ENCODE results near the gene SMIM21. TPM values are rescaled to one million over a fixed set of nuclear protein-coding genes. Genes with fewer than 3 reads are reported as not detected.

SMIM21 gene
- total and polyA plus RNA-seq, 7 donors = 0.60 TPM; not detected in 6

DNA sequence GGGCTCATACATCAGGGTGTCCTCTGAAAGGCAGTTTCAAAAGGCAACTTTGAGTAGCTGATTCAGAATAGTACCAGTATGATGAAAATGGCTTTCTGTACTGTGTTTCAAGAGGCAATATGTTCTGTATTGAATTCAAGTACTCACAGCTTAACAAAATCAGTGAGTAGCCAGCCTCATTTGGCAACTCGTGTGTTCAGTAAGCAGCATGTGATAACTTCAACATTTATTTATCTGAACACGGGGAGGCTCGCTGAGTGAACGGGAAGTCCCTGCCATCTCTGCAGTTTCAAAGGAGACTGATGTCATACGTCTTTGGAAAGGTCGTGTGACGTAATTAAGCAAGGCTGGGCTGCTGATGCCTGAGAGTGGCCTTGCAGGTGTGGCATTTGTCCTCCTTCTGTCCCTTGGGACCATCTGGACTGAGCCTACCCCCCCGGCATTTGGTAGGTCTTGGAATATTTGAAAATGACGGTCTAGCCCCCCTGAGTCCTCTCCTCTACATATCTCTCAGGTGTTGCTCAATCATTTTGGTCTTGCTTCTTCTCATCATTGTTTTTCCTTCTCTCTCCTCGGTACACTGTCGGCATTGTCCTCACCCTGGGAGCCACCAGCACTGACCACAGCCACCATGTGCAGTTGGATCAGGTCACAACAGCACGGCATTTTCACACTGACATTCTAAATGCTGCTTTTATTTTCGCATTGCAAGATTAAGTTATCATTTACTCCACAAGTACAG, 62.8 kb downstream of the SMIM21 start:
- H3K36me3 ChIP-seq = no peaks in the 10 kb centered on the region
- intact Hi-C loops (cut with DNase I) = no loop called here
- no peak for DNase-seq
- H3K4me1 ChIP-seq = no peaks in the 10 kb centered on the region
- TF ChIP-seq POLR2A (IDR thresholded peaks at IDR 0.05) (no peak), EP300 (IDR thresholded peaks at IDR 0.05) (no peak), POLR2AphosphoS5 (IDR thresholded peaks at IDR 0.05) (no peak)
- H3K9me3 ChIP-seq = no peaks in the 10 kb centered on the region
- peaks cover 0 to 6% (median 0%) of the 10 kb centered on the region in 3 donors for H3K27me3 ChIP-seq
- H3K27ac ChIP-seq = no peak overlapping the region
- WGBS, 2 donors = 69 to 76% methylated on average over 13 of the region's 13 CpGs
- no peak overlapping the region for H3K4me3 ChIP-seq

- H3K36me3 ChIP-seq = no peaks in the 10 kb centered on the region
- no peak for DNase-seq
- intact Hi-C loops (cut with DNase I) = no loop called here
These were observed 63.9 kb downstream of the SMIM21 start for GRCh38 chr18:75363446-75364225.

DNA sequence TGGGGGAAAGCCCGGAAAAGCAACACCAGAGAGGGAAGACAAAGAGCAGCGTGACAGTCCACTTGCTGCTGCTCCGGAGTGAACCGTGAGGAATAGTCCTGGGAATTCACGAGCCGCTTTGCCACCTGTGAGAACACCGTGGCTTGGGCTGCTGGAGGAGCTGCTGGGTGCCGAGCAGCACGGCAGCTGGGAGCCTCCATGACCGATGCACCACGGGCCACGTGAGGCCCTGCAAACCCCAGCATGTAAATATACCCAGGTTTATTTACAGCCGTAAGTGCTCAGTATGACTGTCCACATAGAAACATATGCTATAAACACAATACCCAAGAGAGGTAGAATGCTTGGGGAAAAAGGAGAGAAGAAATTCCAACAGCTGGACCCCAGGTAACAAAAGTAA, 65.1 kb downstream of the SMIM21 start:
- intact Hi-C loops (cut with DNase I) = no loop called here
- Histone ChIP-seq H3K4me1 (no peaks in the 10 kb centered on the region), H3K36me3 (no peaks in the 10 kb centered on the region), H3K27ac (no peak overlapping the region), H3K27me3 (peaks cover 0 to 6% (median 0%) of the 10 kb centered on the region in 3 donors), H3K9me3 (no peaks in the 10 kb centered on the region), H3K4me3 (no peak overlapping the region)
- 75 to 78% methylated on average over 13 of the region's 13 CpGs for WGBS, 2 donors
- DNase-seq = no peak
- TF ChIP-seq, protein P1, sequence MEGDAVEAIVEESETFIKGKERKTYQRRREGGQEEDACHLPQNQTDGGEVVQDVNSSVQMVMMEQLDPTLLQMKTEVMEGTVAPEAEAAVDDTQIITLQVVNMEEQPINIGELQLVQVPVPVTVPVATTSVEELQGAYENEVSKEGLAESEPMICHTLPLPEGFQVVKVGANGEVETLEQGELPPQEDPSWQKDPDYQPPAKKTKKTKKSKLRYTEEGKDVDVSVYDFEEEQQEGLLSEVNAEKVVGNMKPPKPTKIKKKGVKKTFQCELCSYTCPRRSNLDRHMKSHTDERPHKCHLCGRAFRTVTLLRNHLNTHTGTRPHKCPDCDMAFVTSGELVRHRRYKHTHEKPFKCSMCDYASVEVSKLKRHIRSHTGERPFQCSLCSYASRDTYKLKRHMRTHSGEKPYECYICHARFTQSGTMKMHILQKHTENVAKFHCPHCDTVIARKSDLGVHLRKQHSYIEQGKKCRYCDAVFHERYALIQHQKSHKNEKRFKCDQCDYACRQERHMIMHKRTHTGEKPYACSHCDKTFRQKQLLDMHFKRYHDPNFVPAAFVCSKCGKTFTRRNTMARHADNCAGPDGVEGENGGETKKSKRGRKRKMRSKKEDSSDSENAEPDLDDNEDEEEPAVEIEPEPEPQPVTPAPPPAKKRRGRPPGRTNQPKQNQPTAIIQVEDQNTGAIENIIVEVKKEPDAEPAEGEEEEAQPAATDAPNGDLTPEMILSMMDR (IDR thresholded peaks at IDR 0.05) = no peak
- TF ChIP-seq EP300 (IDR thresholded peaks at IDR 0.05) (no peak), POLR2A (IDR thresholded peaks at IDR 0.05) (no peak), POLR2AphosphoS5 (IDR thresholded peaks at IDR 0.05) (no peak)

More at GRCh38 chr18:75363446-75364225, 63.9 kb downstream of the SMIM21 start:
- WGBS, 2 donors = 78 to 82% methylated on average over 13 of the region's 13 CpGs
- Histone ChIP-seq H3K27me3 (peaks cover 0 to 6% (median 0%) of the 10 kb centered on the region in 3 donors), H3K27ac (no peak overlapping the region), H3K4me1 (no peaks in the 10 kb centered on the region), H3K9me3 (no peaks in the 10 kb centered on the region), H3K4me3 (no peak overlapping the region)
- TF ChIP-seq, protein P1 (IDR thresholded peaks at IDR 0.05) = no peak
- TF ChIP-seq POLR2AphosphoS5 (IDR thresholded peaks at IDR 0.05) (no peak), EP300 (IDR thresholded peaks at IDR 0.05) (no peak), POLR2A (IDR thresholded peaks at IDR 0.05) (no peak)

- intact Hi-C loops (cut with DNase I) = no loop called here
- Histone ChIP-seq H3K4me1 (no peaks in the 10 kb centered on the region), H3K4me3 (no peak overlapping the region), H3K9me3 (no peaks in the 10 kb centered on the region), H3K36me3 (no peaks in the 10 kb centered on the region), H3K27me3 (peaks cover 0 to 6% (median 0%) of the 10 kb centered on the region in 3 donors), H3K27ac (no peak overlapping the region)
- no peak for TF ChIP-seq EP300 (IDR thresholded peaks at IDR 0.05)
- TF ChIP-seq POLR2A (IDR thresholded peaks at IDR 0.05) = no peak
- TF ChIP-seq, protein P1 (IDR thresholded peaks at IDR 0.05) = no peak
- TF ChIP-seq POLR2AphosphoS5 (IDR thresholded peaks at IDR 0.05) = no peak
- DNase-seq = no peak
- WGBS, 2 donors = 89 to 91% methylated on average over 11 of the region's 11 CpGs
These were observed 66.6 kb downstream of the SMIM21 start for GRCh38 chr18:75360941-75361340.

GRCh38 chr18:75360215-75360614, 67.3 kb downstream of the SMIM21 start:
- Histone ChIP-seq H3K4me3 (no peak overlapping the region), H3K4me1 (no peaks in the 10 kb centered on the region), H3K36me3 (no peaks in the 10 kb centered on the region), H3K27ac (no peak overlapping the region), H3K27me3 (peaks cover 0 to 6% (median 0%) of the 10 kb centered on the region in 3 donors), H3K9me3 (no peaks in the 10 kb centered on the region)
- TF ChIP-seq POLR2AphosphoS5 (IDR thresholded peaks at IDR 0.05) (no peak), POLR2A (IDR thresholded peaks at IDR 0.05) (no peak), EP300 (IDR thresholded peaks at IDR 0.05) (no peak)
- TF ChIP-seq, protein P1 (IDR thresholded peaks at IDR 0.05) = no peak
- DNase-seq = no peak
- 79 to 92% methylated on average over 8 of the region's 8 CpGs for WGBS, 2 donors
- intact Hi-C loops (cut with DNase I) = no loop called here
